Breast epithelium (tissue), 3 donors: ENCODE measurements around the gene PDCD5.

ENCODE experiments used
- CTCF ChIP-seq, 3 donors: fragments of 450-650 bp; IDR thresholded peaks; one replicate each; pipeline ENCODE4 v1.5.1; 2016 to 2017; ENCODE audit warnings: antibody characterized with exemption in 3 of 3, mild to moderate bottlenecking in 3 of 3, moderate library complexity in 3 of 3
- POLR2A ChIP-seq: fragments of 450-650 bp; IDR thresholded peaks from one replicate; pipeline ENCODE4 v1.6.1; 2016; ENCODE audit warnings: antibody characterized with exemption, mild to moderate bottlenecking, moderate library complexity
- POLR2AphosphoS5 ChIP-seq, 3 donors: sonication (generic); formaldehyde crosslinking; IDR thresholded peaks; one replicate each; pipeline ENCODE4 v1.6.1; 2017; ENCODE audit warnings: antibody characterized with exemption in 3 of 3

DNA sequence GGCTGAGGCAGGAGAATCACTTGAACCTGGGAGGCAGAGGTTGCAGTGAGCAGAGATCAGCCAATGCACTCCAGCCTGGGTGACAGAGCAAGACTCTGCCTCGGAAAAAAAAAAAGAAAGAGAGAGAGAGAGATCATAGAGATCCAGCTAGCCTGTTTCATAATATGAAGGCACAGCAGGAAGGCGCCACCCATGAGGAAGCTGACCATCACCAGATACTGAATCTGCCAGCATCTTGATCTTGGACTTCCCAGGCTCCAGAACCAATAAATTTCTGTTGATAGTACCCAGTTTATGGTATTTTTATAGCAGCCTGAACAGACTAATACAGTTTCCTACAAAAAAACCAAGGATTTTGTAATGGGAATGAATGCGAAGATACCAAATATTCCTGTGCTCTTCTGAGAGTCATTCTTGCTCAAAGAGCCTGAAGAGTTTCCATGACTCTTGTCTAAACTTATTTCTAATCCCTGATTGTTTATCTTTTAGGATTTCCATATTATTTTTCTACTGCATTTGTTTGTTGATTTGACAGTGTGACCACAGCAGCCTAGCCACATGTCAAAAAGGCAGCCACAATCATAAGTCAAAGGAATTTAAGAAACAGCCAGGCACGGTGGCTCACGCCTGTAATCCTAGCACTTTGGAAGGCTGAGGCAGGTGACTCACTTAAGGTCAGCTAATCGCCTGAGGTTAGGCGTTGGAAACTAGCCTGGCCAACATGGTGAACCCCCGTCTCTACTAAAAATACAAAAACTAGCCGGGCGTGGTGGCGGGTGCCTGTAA lies 37.7 kb upstream of the PDCD5 start:
- TF ChIP-seq POLR2A (no peak), CTCF (IDR thresholded peaks at IDR 0.05) (no peak), POLR2AphosphoS5 (IDR thresholded peaks at IDR 0.05) (no peak)
